Measurements from ENCODE around the gene GALNT7.
A peak's percentile ranks its signal among the peaks of the same experiment; 100 is the strongest.
"Not testable (repeated sequence)": the region's sequence is repeated elsewhere in the genome, so short reads cannot be mapped to it uniquely, and the experiment has no call there.

GALNT7 gene

GRCh38 chr4:173168396-173169177, at the start of gene GALNT7:
Gene GALNT7 (plus strand): TSS chr4:173168811. CDS start chr4:173168836, 25 bp downstream.
- FAIRE-seq = no peak
- DNase-seq (ENCODE audit: extremely low spot score, insufficient read length, low read depth) = peak; percentile 58

- not testable (repeated sequence) for FAIRE-seq; DNase-seq (ENCODE audit: extremely low spot score, insufficient read length, low read depth)
These were observed 49.8 kb upstream of the GALNT7 start for GRCh38 chr4:173118819-173119218.

DNA sequence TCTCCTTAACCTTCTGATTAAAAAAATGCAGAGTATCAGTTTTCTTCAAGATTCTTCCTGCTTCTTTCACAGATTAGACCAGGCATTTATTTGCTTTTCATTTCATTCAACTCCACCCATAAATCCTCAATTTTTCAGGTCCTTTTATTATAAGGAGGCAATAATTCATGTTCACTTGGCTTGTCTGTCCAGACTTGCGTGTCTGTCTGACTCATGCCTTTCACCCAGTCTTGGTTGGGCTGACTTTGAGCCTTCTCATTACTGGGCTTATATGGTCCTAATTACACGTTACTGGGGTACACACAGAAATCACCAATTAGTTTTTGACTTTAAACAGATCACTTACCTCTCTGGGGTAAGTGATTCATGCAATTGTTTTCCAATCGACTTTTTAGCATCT, 48.8 kb upstream of the GALNT7 start:
- no peak for DNase-seq (ENCODE audit: extremely low spot score, insufficient read length, low read depth)
- no peak for FAIRE-seq

DNA sequence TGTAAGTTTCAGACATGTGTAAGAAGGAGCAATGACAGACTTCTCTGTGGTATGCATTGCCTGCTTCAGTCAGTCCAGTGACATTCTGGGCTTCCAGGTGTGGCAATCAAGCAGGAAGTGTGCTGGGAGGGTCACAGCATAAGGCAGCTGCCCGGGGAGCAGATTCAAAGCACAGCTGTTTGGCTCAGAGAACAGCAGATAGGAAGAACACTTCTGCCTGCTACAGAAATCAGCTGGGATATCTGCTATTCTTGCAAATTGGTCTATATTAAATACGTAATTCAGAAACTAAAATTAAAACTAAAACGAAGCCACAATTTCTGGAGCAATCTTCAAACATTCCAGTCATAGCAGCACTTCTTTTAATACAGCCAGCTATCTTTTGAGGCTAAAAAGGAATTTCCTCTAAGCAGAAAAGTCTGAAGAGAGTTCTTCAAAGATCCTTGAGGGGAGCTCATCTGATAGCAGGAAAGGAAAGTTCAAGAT, 47.5 kb upstream of the GALNT7 start:
- peak; percentile 91 for FAIRE-seq
- peak; percentile 29 for DNase-seq (ENCODE audit: extremely low spot score, insufficient read length, low read depth)

- FAIRE-seq (no peak), DNase-seq (ENCODE audit: extremely low spot score, insufficient read length, low read depth) (no peak)
These were observed 44.3 kb upstream of the GALNT7 start for GRCh38 chr4:173124209-173124865.

DNA sequence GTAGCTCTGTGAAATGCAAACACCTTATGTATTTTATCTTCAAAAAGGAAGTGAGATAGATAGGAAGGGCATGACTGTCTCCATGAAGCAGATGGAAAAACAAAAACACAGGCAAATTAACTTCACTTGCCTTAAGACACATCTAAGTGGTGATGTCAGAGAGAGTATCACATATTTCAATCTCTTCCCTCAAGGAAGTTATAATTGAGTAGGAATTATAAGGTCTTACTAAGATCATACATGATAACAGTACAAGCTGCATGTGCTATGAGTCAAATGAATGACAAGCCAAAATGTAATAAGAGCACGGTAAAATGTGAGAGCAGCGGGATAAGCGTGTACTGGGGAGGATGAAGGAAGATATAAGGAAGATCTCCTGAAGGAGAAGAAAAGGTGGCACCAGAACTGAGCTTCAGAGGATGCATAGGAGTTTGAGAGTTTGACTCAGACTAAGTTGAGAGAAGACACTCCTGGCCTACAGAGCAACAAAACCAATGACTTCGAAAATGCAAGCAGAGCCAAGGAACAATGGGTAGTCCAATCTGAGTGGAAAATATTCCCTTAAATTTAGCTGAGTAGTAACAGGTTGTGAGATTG, 43.3 kb upstream of the GALNT7 start:
- FAIRE-seq = no peak

GRCh38 chr4:173128199-173128890, 40.3 kb upstream of the GALNT7 start:
- DNase-seq (ENCODE audit: extremely low spot score, insufficient read length, low read depth) = no peak
- FAIRE-seq = peak; percentile 45

More for the DNA sequence above, 43.3 kb upstream of the GALNT7 start:
- DNase-seq (ENCODE audit: extremely low spot score, insufficient read length, low read depth) = no peak

- no peak for FAIRE-seq
These were observed 37.9 kb upstream of the GALNT7 start for GRCh38 chr4:173130687-173131086.

GRCh38 chr4:173134426-173134825, 34.2 kb upstream of the GALNT7 start:
- FAIRE-seq (no peak), DNase-seq (ENCODE audit: extremely low spot score, insufficient read length, low read depth) (no peak)

More at GRCh38 chr4:173130687-173131086, 37.9 kb upstream of the GALNT7 start:
- DNase-seq (ENCODE audit: extremely low spot score, insufficient read length, low read depth) = no peak

DNA sequence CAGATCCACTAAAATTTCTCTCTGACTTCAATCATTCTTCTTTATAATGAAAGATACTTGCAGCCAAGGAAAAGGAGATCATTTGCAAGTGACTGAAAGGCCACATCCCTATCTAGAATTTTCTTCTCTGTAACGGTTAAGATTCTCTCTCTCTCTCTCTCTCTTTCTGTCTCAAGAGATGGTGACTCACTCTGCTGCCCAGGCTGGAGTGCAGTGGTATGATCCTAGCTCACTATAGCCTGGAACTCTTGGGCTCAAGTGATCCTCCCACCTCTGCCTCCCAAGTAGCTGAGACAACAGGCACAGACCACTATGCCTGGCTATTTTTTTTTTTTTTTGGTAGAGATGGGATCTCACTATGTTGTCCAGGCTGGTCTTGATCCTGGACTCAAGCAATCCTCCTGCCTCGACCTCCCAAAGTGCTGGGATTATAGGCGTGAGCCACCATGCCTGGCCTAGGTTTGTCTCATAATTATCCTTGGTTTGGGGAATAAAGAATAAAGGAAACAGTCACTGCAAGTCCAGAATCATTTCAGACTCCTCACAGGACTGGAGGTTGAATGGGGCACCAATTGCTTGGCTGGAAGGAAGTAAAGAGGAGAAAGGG, 33.3 kb upstream of the GALNT7 start:
- DNase-seq (ENCODE audit: extremely low spot score, insufficient read length, low read depth) (no peak), FAIRE-seq (no peak)

GRCh38 chr4:173138624-173139023, 30.0 kb upstream of the GALNT7 start:
- no peak for FAIRE-seq
- DNase-seq (ENCODE audit: extremely low spot score, insufficient read length, low read depth) = no peak

GRCh38 chr4:173139561-173139960, 29.1 kb upstream of the GALNT7 start:
- DNase-seq (ENCODE audit: extremely low spot score, insufficient read length, low read depth) = no peak
- no peak for FAIRE-seq

DNA sequence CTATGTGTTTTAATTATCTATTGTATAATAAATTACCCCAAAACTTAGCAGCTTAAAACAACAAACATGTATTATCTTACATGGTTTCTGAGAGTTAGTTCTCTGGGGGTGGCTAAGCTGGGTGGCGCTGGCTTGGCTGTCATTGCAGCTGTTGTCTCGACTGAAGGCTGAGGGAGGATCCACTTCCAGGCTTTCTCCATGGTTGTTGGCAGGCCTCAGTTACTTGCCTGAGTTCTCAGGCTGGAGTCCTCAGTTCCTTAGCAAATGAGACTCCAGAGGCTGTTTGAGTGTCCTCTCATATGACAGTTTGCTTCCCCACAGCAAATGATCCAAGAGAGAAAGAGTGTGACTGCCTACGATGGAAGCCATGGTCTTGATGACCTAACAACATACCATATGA, 23.5 kb upstream of the GALNT7 start:
- FAIRE-seq (no peak), DNase-seq (ENCODE audit: extremely low spot score, insufficient read length, low read depth) (no peak)

GRCh38 chr4:173146456-173146855, 22.2 kb upstream of the GALNT7 start:
- DNase-seq (ENCODE audit: extremely low spot score, insufficient read length, low read depth) (no peak), FAIRE-seq (no peak)

GRCh38 chr4:173151496-173151895, 17.1 kb upstream of the GALNT7 start:
- DNase-seq (ENCODE audit: extremely low spot score, insufficient read length, low read depth) = no peak
- no peak for FAIRE-seq

- FAIRE-seq = no peak
- no peak for DNase-seq (ENCODE audit: extremely low spot score, insufficient read length, low read depth)
These were observed 16.5 kb upstream of the GALNT7 start for GRCh38 chr4:173152104-173152503.

DNA sequence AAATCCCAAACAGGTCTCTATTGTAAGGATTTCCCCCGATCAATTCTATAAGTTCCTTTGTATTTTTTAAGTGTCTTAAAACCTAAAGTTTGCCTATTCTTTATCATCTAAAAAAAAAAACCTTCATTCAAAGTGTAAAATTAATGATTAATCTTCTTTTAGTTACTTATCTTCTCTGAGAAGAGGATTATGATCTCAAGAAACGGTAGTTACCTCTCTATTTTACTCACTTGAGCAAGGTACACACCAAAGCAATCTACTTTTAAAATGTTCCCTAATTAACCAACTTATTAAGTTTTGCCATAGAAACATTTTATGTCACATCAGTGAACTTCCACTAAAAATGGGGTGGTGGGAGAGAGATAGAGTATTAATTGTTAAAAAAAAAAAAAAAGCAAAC, 15.2 kb upstream of the GALNT7 start:
- DNase-seq (ENCODE audit: extremely low spot score, insufficient read length, low read depth) = no peak

GRCh38 chr4:173159791-173160190, 8.8 kb upstream of the GALNT7 start:
- DNase-seq (ENCODE audit: extremely low spot score, insufficient read length, low read depth) (no peak), FAIRE-seq (no peak)

More for the DNA sequence above, 15.2 kb upstream of the GALNT7 start:
- FAIRE-seq = no peak

DNA sequence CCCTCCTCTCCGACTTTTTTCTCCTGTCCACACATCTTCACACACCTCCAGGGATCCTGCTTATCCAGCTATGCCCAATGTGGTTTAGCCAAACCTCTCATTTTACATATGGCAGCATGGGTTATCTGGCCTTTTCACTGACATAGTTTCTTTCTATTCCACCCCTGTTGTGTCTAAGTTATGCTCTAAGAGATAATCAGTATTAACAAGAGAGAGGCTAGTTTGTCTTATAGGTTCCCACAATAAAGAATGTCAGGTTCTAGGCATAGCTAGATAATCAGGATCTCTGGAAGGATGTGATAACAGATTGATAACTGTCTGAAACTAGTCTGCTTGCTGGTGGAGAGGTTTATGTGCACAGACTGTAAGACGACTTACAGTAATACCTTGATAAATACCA, 7.7 kb upstream of the GALNT7 start:
- FAIRE-seq (no peak), DNase-seq (ENCODE audit: extremely low spot score, insufficient read length, low read depth) (no peak)

DNA sequence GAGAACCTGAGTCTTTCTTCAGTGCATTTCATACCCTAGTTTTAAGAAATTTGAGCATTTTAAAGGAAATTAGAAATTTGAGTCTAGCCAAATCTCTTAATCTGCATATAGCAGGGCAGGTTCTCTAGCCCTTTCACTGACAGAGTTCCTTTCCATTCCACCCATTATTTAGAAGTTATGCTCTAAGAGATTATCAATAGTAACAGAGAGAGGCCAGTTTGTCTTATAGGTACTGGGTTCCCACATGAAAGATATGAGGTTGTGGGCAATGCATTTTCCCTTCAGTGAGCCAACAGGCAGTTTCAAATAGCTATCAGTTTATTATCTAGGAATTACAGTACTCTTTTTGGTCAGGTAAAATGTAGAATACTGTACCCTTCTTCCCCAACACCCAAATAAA, 7.3 kb upstream of the GALNT7 start:
- no peak for FAIRE-seq
- DNase-seq (ENCODE audit: extremely low spot score, insufficient read length, low read depth) = no peak

Data from GM18507 (cell line).